OCI-LY1 (cell line): ENCODE results near the gene TPH2.

Source experiments
- H2AFZ ChIP-seq: fragments of 200-600 bp; sonication (generic), shearing (Covaris generic); 2 replicates; pipeline ENCODE4 v1.6.0; 2014; ENCODE audit warnings: antibody characterized with exemption, mild to moderate bottlenecking, low read length
- H3F3A ChIP-seq: fragments of 200-600 bp; sonication (generic), shearing (Covaris generic); 2 replicates; pipeline ENCODE4 v1.6.0; 2014; ENCODE audit warnings: mild to moderate bottlenecking, antibody characterized with exemption, low read length, moderate library complexity; ENCODE audit not compliant: insufficient read depth
- H3K27ac ChIP-seq: fragments of 200-600 bp; sonication (generic); 2 replicates; pipeline ENCODE4 v1.5.1; 2014; ENCODE audit warnings: low read length, mixed run types, mild to moderate bottlenecking, low read depth; ENCODE audit not compliant: poor library complexity, severe bottlenecking
- H3K27me3 ChIP-seq: fragments of 200-600 bp; sonication (generic); 2 replicates; pipeline ENCODE4 v1.6.0; 2014; ENCODE audit warnings: antibody characterized with exemption, mild to moderate bottlenecking, low read length, moderate library complexity; ENCODE audit not compliant: insufficient read depth
- H3K36me3 ChIP-seq: fragments of 200-600 bp; sonication (generic); 2 replicates; pipeline ENCODE4 v1.6.1; 2014; ENCODE audit warnings: mild to moderate bottlenecking, antibody characterized with exemption, low read length, moderate library complexity, mixed read lengths; ENCODE audit not compliant: insufficient read depth
- H3K4me1 ChIP-seq: fragments of 200-600 bp; sonication (generic); 2 replicates; pipeline ENCODE4 v1.5.1; 2014; ENCODE audit warnings: mild to moderate bottlenecking, low read length, moderate library complexity; ENCODE audit not compliant: insufficient read depth, severe bottlenecking
- H3K4me2 ChIP-seq: fragments of 200-600 bp; sonication (generic), shearing (Covaris generic); 2 replicates; pipeline ENCODE4 v1.6.1; 2014; ENCODE audit warnings: low read length
- H3K4me3 ChIP-seq: fragments of 200-600 bp; sonication (generic); 2 replicates; pipeline ENCODE4 v1.5.1; 2014; ENCODE audit warnings: low read length, low read depth, mild to moderate bottlenecking, mixed read lengths; ENCODE audit not compliant: poor library complexity, severe bottlenecking
- H3K79me2 ChIP-seq: fragments of 200-600 bp; shearing (Covaris generic); 2 replicates; pipeline ENCODE4 v1.6.1; 2016; ENCODE audit warnings: mixed run types, low read length, mixed read lengths; ENCODE audit not compliant: insufficient read depth
- H3K9ac ChIP-seq: fragments of 200-600 bp; sonication (generic), shearing (Covaris generic); 2 replicates; pipeline ENCODE4 v1.6.1; 2014; ENCODE audit warnings: mild to moderate bottlenecking, low read length, mixed read lengths
- H3K9me2 ChIP-seq: fragments of 200-600 bp; sonication (generic), shearing (Covaris generic); 2 replicates; pipeline ENCODE4 v1.6.1; 2014; ENCODE audit warnings: low read depth, mild to moderate bottlenecking, low read length, mixed read lengths
- H3K9me3 ChIP-seq: fragments of 200-600 bp; shearing (Covaris generic); 2 replicates; pipeline ENCODE4 v1.6.1; 2014; ENCODE audit warnings: low read length, mixed read lengths
- H4K20me1 ChIP-seq: fragments of 200-600 bp; sonication (generic), shearing (Covaris generic); 2 replicates; pipeline ENCODE4 v1.6.0; 2016; ENCODE audit warnings: mild to moderate bottlenecking, low read length; ENCODE audit not compliant: insufficient read depth
- EZH2 ChIP-seq: fragments of 200-600 bp; sonication (generic), shearing (Covaris generic); IDR thresholded peaks from 2 replicates; pipeline ENCODE4 v1.8.0; 2017; ENCODE audit warnings: borderline replicate concordance, mixed run types, mild to moderate bottlenecking, antibody characterized with exemption, low read length, moderate library complexity, mixed read lengths
- TF ChIP-seq, protein P1 (sequence below): fragments of 200-600 bp; sonication (generic), shearing (Covaris generic); IDR thresholded peaks from 2 replicates; pipeline ENCODE4 v1.5.1; 2017; ENCODE audit warnings: mild to moderate bottlenecking, antibody characterized with exemption, low read length, moderate library complexity, mixed read lengths

The TPH2 gene

DNA sequence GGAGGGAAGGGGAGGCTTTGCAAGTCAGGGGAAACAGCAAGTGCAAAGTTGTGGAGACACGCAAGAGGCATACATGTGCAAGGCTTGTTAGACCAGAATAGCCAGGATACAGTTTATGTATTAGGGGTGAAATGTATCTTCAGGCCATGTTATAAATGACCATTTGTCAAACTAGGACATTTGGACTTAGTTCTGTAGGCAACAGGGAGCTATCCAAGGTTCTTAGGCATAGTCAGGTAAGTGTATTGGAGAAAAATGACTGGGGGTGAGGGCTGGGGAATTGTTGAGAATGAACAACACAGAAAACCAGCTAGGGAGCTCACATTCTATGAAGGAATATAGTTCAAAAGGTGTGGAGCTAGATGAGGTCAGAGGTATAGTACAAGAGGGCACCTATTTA is 42.5 kb downstream of the TPH2 start:
- TF ChIP-seq, protein P1, sequence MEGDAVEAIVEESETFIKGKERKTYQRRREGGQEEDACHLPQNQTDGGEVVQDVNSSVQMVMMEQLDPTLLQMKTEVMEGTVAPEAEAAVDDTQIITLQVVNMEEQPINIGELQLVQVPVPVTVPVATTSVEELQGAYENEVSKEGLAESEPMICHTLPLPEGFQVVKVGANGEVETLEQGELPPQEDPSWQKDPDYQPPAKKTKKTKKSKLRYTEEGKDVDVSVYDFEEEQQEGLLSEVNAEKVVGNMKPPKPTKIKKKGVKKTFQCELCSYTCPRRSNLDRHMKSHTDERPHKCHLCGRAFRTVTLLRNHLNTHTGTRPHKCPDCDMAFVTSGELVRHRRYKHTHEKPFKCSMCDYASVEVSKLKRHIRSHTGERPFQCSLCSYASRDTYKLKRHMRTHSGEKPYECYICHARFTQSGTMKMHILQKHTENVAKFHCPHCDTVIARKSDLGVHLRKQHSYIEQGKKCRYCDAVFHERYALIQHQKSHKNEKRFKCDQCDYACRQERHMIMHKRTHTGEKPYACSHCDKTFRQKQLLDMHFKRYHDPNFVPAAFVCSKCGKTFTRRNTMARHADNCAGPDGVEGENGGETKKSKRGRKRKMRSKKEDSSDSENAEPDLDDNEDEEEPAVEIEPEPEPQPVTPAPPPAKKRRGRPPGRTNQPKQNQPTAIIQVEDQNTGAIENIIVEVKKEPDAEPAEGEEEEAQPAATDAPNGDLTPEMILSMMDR: no peak
- TF ChIP-seq EZH2: no peak
- H3K79me2 ChIP-seq: no peaks in the 10 kb centered on the region
- no peaks in the 10 kb centered on the region for H3K9me2 ChIP-seq
- H4K20me1 ChIP-seq: no peaks in the 10 kb centered on the region
- no peaks in the 10 kb centered on the region for H3K27me3 ChIP-seq
- no peaks in the 10 kb centered on the region for H3K4me1 ChIP-seq
- no peak overlapping the region for H3K27ac ChIP-seq
- H3K4me2 ChIP-seq: no peak overlapping the region
- H3K9ac ChIP-seq: no peak overlapping the region
- no peak overlapping the region for H3K4me3 ChIP-seq
- no peaks in the 10 kb centered on the region for H3K9me3 ChIP-seq
- H2AFZ ChIP-seq: no peak overlapping the region
- no peaks in the 10 kb centered on the region for H3K36me3 ChIP-seq
- no peaks in the 10 kb centered on the region for H3F3A ChIP-seq

DNA sequence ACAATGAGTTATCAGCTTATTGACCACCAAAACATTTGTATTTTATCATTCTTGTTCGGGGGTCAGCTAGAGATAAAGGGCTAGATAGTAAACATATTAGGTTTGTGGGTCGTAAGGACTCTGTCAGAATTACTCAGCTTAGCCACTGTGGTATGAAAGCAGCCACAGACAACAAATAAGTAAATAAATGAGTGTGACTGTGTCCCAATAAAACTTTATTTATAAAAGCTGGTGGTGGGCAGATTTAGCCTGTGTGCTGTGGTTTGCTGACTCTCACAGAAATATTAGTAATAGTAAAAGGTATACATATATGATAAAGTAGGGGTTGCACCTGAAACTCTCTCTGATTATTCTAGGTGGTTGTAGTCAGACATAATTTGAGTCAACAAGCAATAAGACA is 56.1 kb downstream of the TPH2 start:
- Histone ChIP-seq H3K9ac (no peak overlapping the region), H3K4me3 (no peak overlapping the region), H3K27ac (no peak overlapping the region), H3K4me1 (no peaks in the 10 kb centered on the region), H3K79me2 (no peaks in the 10 kb centered on the region), H3K4me2 (no peak overlapping the region), H4K20me1 (no peaks in the 10 kb centered on the region), H3F3A (no peaks in the 10 kb centered on the region), H3K9me3 (no peaks in the 10 kb centered on the region), H3K9me2 (no peaks in the 10 kb centered on the region), H2AFZ (no peak overlapping the region), H3K36me3 (no peaks in the 10 kb centered on the region), H3K27me3 (no peaks in the 10 kb centered on the region)
- no peak for TF ChIP-seq EZH2
- TF ChIP-seq, protein P1: no peak

- H4K20me1 ChIP-seq: no peaks in the 10 kb centered on the region
- no peaks in the 10 kb centered on the region for H3F3A ChIP-seq
- no peaks in the 10 kb centered on the region for H3K9me2 ChIP-seq
- TF ChIP-seq, protein P1: no peak
- no peak for TF ChIP-seq EZH2
- H3K27me3 ChIP-seq: no peaks in the 10 kb centered on the region
- H2AFZ ChIP-seq: no peak overlapping the region
- H3K4me2 ChIP-seq: no peak overlapping the region
- H3K36me3 ChIP-seq: no peaks in the 10 kb centered on the region
- H3K9me3 ChIP-seq: no peaks in the 10 kb centered on the region
- no peaks in the 10 kb centered on the region for H3K79me2 ChIP-seq
- no peak overlapping the region for H3K27ac ChIP-seq
- H3K4me3 ChIP-seq: no peak overlapping the region
- H3K4me1 ChIP-seq: no peaks in the 10 kb centered on the region
- no peak overlapping the region for H3K9ac ChIP-seq
Observed at GRCh38 chr12:71999795-72000194, 61.1 kb downstream of the TPH2 start.
